GM21723 (cell line): ENCODE results near the gene MEX3D.

ENCODE experiments used
- ATAC-seq: cut with Tn5 transposase; IDR thresholded peaks from one replicate; pipeline ENCODE4 v1.9.1; 2021; ENCODE audit warnings: mild to moderate bottlenecking, moderate library complexity; ENCODE audit not compliant: unreplicated experiment

The MEX3D gene

GRCh38 chr19:1505991-1506881 lies 61.9 kb downstream of the MEX3D start:
- ATAC-seq = no peak

GRCh38 chr19:1505012-1505411 lies 63.1 kb downstream of the MEX3D start:
- no peak for ATAC-seq
